BE2C (cell line): ENCODE results near the gene ADISSP.
A peak's percentile ranks its signal among the peaks of the same experiment; 100 is the strongest.

ENCODE experiments used
- DNase-seq: peaks from one replicate; pipeline ENCODE4 v3.0.0-alpha.2; 2020
- H3K27me3 ChIP-seq: fragments of 250-450 bp; sonication (Bioruptor Pico); 2 replicates; pipeline ENCODE4 v1.5.1; 2020; ENCODE audit warnings: mild to moderate bottlenecking
- H3K36me3 ChIP-seq: fragments of 250-450 bp; sonication (Bioruptor Pico); 2 replicates; pipeline ENCODE4 v1.5.1; 2020; ENCODE audit warnings: mild to moderate bottlenecking
- H3K4me1 ChIP-seq: fragments of 250-450 bp; sonication (Bioruptor Pico); 2 replicates; pipeline ENCODE4 v1.5.1; 2020
- H3K4me3 ChIP-seq: 2 replicates; pipeline ENCODE4 v1.5.1; 2011; ENCODE audit warnings: low read depth, low read length
- H3K9me3 ChIP-seq: fragments of 250-450 bp; sonication (Bioruptor Pico); 2 replicates; pipeline ENCODE4 v1.5.1; 2020
- CTCF ChIP-seq: IDR thresholded peaks from 2 replicates; pipeline ENCODE4 v1.5.1; 2012; ENCODE audit warnings: mild to moderate bottlenecking, low read depth, low read length

ADISSP gene

DNA sequence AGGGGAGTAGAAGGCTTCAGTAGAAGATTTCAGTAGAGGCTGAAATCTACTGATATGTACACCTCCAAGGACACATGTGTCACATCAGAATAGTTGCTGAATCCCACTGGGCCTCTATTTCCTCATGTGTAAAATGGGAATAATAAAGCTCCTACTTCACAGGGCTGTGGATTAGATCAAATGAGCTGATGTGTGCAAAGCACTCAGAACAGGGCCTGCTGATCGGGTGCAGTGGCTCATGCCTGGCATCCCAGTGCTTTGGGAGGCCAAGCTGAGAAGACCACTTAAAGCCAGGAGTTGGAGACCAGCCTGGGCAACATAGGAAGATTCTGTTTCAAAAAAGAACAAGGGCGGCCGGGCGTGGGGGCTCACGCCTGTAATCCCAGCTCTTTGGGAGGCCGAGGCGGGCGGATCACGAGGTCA lies 44.7 kb upstream of the ADISSP start:
- no peaks in the 10 kb centered on the region for H3K27me3 ChIP-seq
- DNase-seq = no peak
- H3K9me3 ChIP-seq = no peaks in the 10 kb centered on the region
- H3K4me3 ChIP-seq = no peak overlapping the region
- H3K4me1 ChIP-seq = peaks cover 22% of the 10 kb centered on the region
- no peak for TF ChIP-seq CTCF
- no peaks in the 10 kb centered on the region for H3K36me3 ChIP-seq

DNA sequence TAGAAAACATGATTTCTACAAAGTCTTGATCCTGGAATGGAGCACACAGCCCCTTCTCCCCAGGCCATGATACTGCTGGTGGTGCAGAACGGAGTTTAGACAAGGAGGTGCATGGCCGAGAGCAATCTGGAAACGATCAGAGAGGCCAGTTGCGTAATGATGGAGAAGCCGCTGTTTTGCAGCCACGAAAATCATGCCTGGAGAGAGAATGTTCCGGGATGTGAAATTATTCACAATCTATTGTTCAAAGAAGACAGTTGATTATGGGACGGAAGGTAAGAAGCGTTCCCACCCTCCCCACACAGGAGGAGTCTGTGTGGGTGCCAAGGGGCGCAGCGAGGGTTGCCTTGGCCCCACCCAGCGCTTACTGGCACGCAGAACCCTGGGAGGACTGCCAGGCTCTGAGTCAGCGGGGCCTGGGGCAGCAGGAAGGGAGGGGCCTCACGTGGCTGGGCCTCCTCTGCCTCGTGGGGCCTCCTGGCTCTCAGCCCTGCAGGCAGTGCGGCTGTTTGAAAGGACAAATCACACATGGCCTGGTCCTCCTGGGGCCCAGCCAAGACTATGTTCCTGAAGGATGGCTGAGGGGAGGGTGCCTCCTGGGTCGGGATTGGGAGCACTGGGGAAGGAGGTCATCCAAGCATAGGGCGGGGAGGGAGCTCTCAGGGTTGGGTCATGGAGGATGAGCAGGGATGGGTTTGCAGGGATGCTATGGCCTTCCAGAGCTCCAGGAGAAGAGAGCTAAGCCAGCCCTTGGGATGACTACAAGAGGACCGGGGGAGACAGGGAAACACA lies 44.1 kb upstream of the ADISSP start:
- DNase-seq = peak; percentile 99
- TF ChIP-seq CTCF = no peak
- H3K27me3 ChIP-seq = no peaks in the 10 kb centered on the region
- no peaks in the 10 kb centered on the region for H3K9me3 ChIP-seq
- no peaks in the 10 kb centered on the region for H3K36me3 ChIP-seq
- peaks cover 26% of the 10 kb centered on the region for H3K4me1 ChIP-seq
- H3K4me3 ChIP-seq = peak overlapping the region; percentile 56

DNA sequence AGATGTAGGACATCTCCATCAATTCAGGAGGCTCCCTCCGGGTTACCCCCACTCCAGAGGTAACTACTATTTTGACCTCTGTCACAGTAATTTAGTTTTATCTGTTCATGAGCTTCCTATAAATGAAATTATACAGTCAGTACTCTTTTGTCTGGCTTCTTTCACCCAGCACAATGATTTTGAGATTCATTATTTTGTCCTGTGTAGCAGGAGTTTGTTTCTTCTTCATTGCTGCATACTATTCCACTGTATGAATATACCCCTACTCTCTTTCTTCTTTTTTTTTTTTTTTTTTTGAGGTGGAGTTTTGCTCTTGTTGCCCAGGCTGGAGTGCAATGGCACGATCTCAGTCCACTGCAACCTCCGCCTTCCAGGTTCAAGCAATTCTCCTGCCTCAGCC lies 41.0 kb upstream of the ADISSP start:
- Histone ChIP-seq H3K9me3 (no peaks in the 10 kb centered on the region), H3K27me3 (no peaks in the 10 kb centered on the region), H3K4me3 (no peak overlapping the region), H3K4me1 (peaks cover 25% of the 10 kb centered on the region), H3K36me3 (peaks cover 28% of the 10 kb centered on the region)
- DNase-seq = no peak
- no peak for TF ChIP-seq CTCF

DNA sequence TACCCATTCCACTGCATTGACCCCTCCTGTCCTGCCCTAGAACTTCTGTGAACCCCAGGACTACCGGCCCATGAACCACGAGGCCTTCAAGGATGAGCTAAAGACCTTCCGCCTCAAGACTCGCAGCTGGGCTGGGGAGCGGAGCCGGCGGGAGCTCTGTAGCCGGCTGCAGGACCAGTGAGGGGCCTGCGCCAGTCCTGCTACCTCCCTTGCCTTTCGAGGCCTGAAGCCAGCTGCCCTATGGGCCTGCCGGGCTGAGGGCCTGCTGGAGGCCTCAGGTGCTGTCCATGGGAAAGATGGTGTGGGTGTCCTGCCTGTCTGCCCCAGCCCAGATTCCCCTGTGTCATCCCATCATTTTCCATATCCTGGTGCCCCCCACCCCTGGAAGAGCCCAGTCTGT lies 37.2 kb upstream of the ADISSP start:
- Histone ChIP-seq H3K9me3 (no peaks in the 10 kb centered on the region), H3K4me3 (no peak overlapping the region), H3K27me3 (no peaks in the 10 kb centered on the region), H3K4me1 (peaks cover 30% of the 10 kb centered on the region), H3K36me3 (peaks cover 62% of the 10 kb centered on the region)
- no peak for DNase-seq
- TF ChIP-seq CTCF = no peak

DNA sequence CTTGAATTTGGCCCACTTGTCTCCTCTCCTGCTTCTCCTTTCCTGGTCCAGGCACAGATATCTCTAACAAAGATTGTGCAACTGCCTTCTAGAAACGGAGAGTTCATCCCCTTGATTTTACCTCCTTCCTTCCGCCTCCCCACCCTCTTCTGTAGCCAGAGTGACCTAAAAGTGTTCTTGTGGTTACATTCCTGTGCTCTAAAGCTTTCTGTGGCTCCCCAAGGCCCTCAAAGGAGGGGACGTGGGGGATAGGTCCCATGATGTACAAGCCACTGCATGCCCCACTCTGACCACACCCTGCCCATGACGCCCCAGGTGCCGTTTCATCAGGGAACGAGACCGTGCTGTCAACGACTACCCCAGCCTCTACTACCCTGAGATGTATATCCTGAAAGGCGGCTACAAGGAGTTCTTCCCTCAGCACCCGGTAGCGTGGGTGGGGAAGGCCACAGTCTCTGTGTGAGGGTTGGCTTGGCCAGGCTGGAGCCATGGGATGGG lies 36.8 kb upstream of the ADISSP start:
- H3K27me3 ChIP-seq = no peaks in the 10 kb centered on the region
- no peaks in the 10 kb centered on the region for H3K9me3 ChIP-seq
- no peak overlapping the region for H3K4me3 ChIP-seq
- H3K4me1 ChIP-seq = peaks cover 34% of the 10 kb centered on the region
- peaks cover 62% of the 10 kb centered on the region for H3K36me3 ChIP-seq
- no peak for TF ChIP-seq CTCF
- DNase-seq = no peak

DNA sequence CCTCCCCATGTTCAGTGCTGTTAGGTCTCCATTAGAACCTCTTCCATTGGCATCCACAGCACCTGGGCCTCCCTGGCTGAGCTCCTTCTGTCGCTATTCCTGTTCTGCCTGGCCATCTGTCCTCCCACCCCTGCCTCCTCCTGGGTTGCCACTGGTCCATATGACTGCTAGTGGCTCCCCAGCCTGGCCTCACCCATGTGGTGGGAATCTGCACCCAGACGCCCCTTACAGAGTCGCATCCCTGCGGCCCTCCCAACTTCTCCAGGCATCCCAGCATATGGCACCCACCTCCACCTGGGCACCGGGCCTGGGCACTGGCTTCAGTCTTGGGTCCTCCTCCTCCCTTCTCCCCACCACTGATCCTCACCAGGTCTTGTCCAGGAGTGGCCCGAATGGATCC lies 36.3 kb upstream of the ADISSP start:
- H3K27me3 ChIP-seq = no peaks in the 10 kb centered on the region
- DNase-seq = no peak
- peaks cover 39% of the 10 kb centered on the region for H3K4me1 ChIP-seq
- no peak overlapping the region for H3K4me3 ChIP-seq
- H3K36me3 ChIP-seq = peaks cover 65% of the 10 kb centered on the region
- no peak for TF ChIP-seq CTCF
- H3K9me3 ChIP-seq = no peaks in the 10 kb centered on the region
